Fibroblast of the conjunctiva (primary cell): ENCODE measurements around the gene STAT1.
"Not testable (repeated sequence)": the region's sequence is repeated elsewhere in the genome, so short reads cannot be mapped to it uniquely, and the experiment has no call there.

ENCODE experiments used
- DNase-seq: peaks from one replicate; pipeline ENCODE4 v3.0.0-alpha.2; 2010; ENCODE audit warnings: low read depth

STAT1 gene

GRCh38 chr2:191006997-191007783 is 6.8 kb downstream of the STAT1 start:
- DNase-seq = no peak

- no peak for DNase-seq
Measured at GRCh38 chr2:191006297-191006696, 7.7 kb downstream of the STAT1 start.

GRCh38 chr2:191003405-191004309 is 10.3 kb downstream of the STAT1 start:
- no peak for DNase-seq

GRCh38 chr2:191001624-191002023 is 12.3 kb downstream of the STAT1 start:
- no peak for DNase-seq

- no peak for DNase-seq
Measured at GRCh38 chr2:191001032-191001431, 12.9 kb downstream of the STAT1 start.

- no peak for DNase-seq
Measured at GRCh38 chr2:190999949-191000665, 13.9 kb downstream of the STAT1 start.

- DNase-seq = no peak
Measured at GRCh38 chr2:190999058-190999457, 14.9 kb downstream of the STAT1 start.

- no peak for DNase-seq
Measured at GRCh38 chr2:190997526-190998113, 16.4 kb downstream of the STAT1 start.

GRCh38 chr2:190996947-190997346 is 17.0 kb downstream of the STAT1 start:
- no peak for DNase-seq

GRCh38 chr2:190996338-190996946 is 17.5 kb downstream of the STAT1 start:
- no peak for DNase-seq

GRCh38 chr2:190995315-190995714 is 18.7 kb downstream of the STAT1 start:
- DNase-seq = not testable (repeated sequence)

GRCh38 chr2:190994148-190994547 is 19.8 kb downstream of the STAT1 start:
- no peak for DNase-seq

GRCh38 chr2:190993292-190993643 is 20.7 kb downstream of the STAT1 start:
- no peak for DNase-seq

- DNase-seq = no peak
Measured at GRCh38 chr2:190990132-190990531, 23.8 kb downstream of the STAT1 start.

- DNase-seq = no peak
Measured at GRCh38 chr2:190988910-190989309, 25.1 kb downstream of the STAT1 start.

GRCh38 chr2:190987938-190988337 is 26.0 kb downstream of the STAT1 start:
- no peak for DNase-seq

- DNase-seq = no peak
Measured at GRCh38 chr2:190987116-190987515, 26.9 kb downstream of the STAT1 start.

GRCh38 chr2:190986221-190986953 is 27.6 kb downstream of the STAT1 start:
- DNase-seq = no peak

- DNase-seq = no peak
Measured at GRCh38 chr2:190984595-190984994, 29.4 kb downstream of the STAT1 start.

- no peak for DNase-seq
Measured at GRCh38 chr2:190982262-190983034, 31.5 kb downstream of the STAT1 start.
